SK-N-SH treated with all-trans-retinoic acid at 6 μM for 48 hours (cell line): ENCODE measurements around the gene NDUFAF2.

Experiments
- ATAC-seq: fragments of 200-7000 bp; cut with Tn5 transposase; 3 replicates; pipeline ENCODE4 v1.9.1; 2020; ENCODE audit warnings: mild to moderate bottlenecking, moderate library complexity
- ARNTL ChIP-seq: fragments of 450-650 bp; formaldehyde crosslinking; IDR thresholded peaks from 2 replicates; pipeline ENCODE4 v1.5.0; 2020; ENCODE audit warnings: low read depth, mild to moderate bottlenecking, moderate library complexity, borderline replicate concordance
- BACH2 ChIP-seq: fragments of 250-450 bp; sonication (Bioruptor Pico); IDR thresholded peaks from 2 replicates; pipeline ENCODE4 v1.9.0; 2021; ENCODE audit warnings: mild to moderate bottlenecking, borderline replicate concordance
- CREB5 ChIP-seq: fragments of 250-450 bp; sonication (Bioruptor Pico); IDR thresholded peaks from 2 replicates; pipeline ENCODE4 v1.5.1; 2020; ENCODE audit warnings: low read depth, mild to moderate bottlenecking, moderate library complexity
- CSDC2 ChIP-seq: fragments of 250-450 bp; sonication (Bioruptor Pico); IDR thresholded peaks from 2 replicates; pipeline ENCODE4 v1.5.0; 2020; ENCODE audit warnings: mild to moderate bottlenecking, moderate library complexity
- CSRNP3 ChIP-seq: fragments of 250-450 bp; sonication (Bioruptor Pico); IDR thresholded peaks from 2 replicates; pipeline ENCODE4 v1.5.1; 2021; ENCODE audit warnings: mild to moderate bottlenecking, moderate library complexity
- ESRRG ChIP-seq: fragments of 250-450 bp; sonication (Bioruptor Pico); IDR thresholded peaks from 2 replicates; pipeline ENCODE4 v1.6.1; 2021; ENCODE audit warnings: mild to moderate bottlenecking
- GLIS3 ChIP-seq: fragments of 250-450 bp; sonication (Bioruptor Pico); IDR thresholded peaks from 2 replicates; pipeline ENCODE4 v1.5.0; 2020; ENCODE audit warnings: mild to moderate bottlenecking, moderate library complexity
- ISL1 ChIP-seq: fragments of 250-450 bp; sonication (Bioruptor Pico); IDR thresholded peaks from 2 replicates; pipeline ENCODE4 v2.1.2; 2022; ENCODE audit warnings: mild to moderate bottlenecking, moderate library complexity
- OSR1 ChIP-seq: fragments of 250-450 bp; sonication (Bioruptor Pico); IDR thresholded peaks from 2 replicates; pipeline ENCODE4 v1.8.0; 2022; ENCODE audit warnings: moderate library complexity, mild to moderate bottlenecking, inconsistent platforms
- PATZ1 ChIP-seq: fragments of 250-450 bp; sonication (Bioruptor Pico); IDR thresholded peaks from 2 replicates; pipeline ENCODE4 v1.8.0; 2020; ENCODE audit warnings: mild to moderate bottlenecking, moderate library complexity, borderline replicate concordance
- POU6F1 ChIP-seq: fragments of 250-450 bp; sonication (Bioruptor Pico); IDR thresholded peaks from 2 replicates; pipeline ENCODE4 v1.8.0; 2021; ENCODE audit warnings: low read depth, mild to moderate bottlenecking, moderate library complexity, borderline replicate concordance
- PPARA ChIP-seq: fragments of 250-450 bp; sonication (Bioruptor Pico); IDR thresholded peaks from 2 replicates; pipeline ENCODE4 v1.5.0; 2020; ENCODE audit warnings: mild to moderate bottlenecking, borderline replicate concordance
- RARB ChIP-seq: fragments of 250-450 bp; sonication (Bioruptor Pico); IDR thresholded peaks from 2 replicates; pipeline ENCODE4 v1.8.0; 2021; ENCODE audit warnings: mild to moderate bottlenecking, moderate library complexity
- SNAI2 ChIP-seq: fragments of 250-450 bp; sonication (Bioruptor Pico); IDR thresholded peaks from 2 replicates; pipeline ENCODE4 v1.5.0; 2020; ENCODE audit warnings: mild to moderate bottlenecking, moderate library complexity
- TCF4 ChIP-seq: fragments of 250-450 bp; sonication (Bioruptor Pico); IDR thresholded peaks from 2 replicates; pipeline ENCODE4 v1.8.0; 2021; ENCODE audit warnings: mild to moderate bottlenecking, moderate library complexity, borderline replicate concordance
- TSHZ2 ChIP-seq: fragments of 250-450 bp; sonication (Bioruptor Pico); IDR thresholded peaks from 2 replicates; pipeline ENCODE4 v1.5.0; 2020; ENCODE audit warnings: mild to moderate bottlenecking, moderate library complexity
- ZC3H10 ChIP-seq: fragments of 250-450 bp; sonication (Bioruptor Pico); IDR thresholded peaks from 2 replicates; pipeline ENCODE4 v1.5.1; 2021; ENCODE audit warnings: mild to moderate bottlenecking, moderate library complexity
- ZFP3 ChIP-seq: fragments of 250-450 bp; sonication (Bioruptor Pico); IDR thresholded peaks from 2 replicates; pipeline ENCODE4 v1.5.0; 2020; ENCODE audit warnings: mild to moderate bottlenecking, moderate library complexity
- ZFP30 ChIP-seq: fragments of 450-650 bp; formaldehyde crosslinking; IDR thresholded peaks from 2 replicates; pipeline ENCODE4 v1.5.0; 2022; ENCODE audit warnings: mild to moderate bottlenecking, moderate library complexity
- ZNF70 ChIP-seq: fragments of 450-650 bp; formaldehyde crosslinking; IDR thresholded peaks from 2 replicates; pipeline ENCODE4 v1.5.0; 2020; ENCODE audit warnings: mild to moderate bottlenecking, moderate library complexity

The NDUFAF2 gene

GRCh38 chr5:61023131-61023530 is 78.1 kb downstream of the NDUFAF2 start:
- ATAC-seq = no peak
- TF ChIP-seq CREB5 (CRISPR knock-in tag) = no peak
- TF ChIP-seq CSRNP3 = no peak
- TF ChIP-seq RARB (CRISPR knock-in tag) = no peak
- no peak for TF ChIP-seq PATZ1 (CRISPR knock-in tag)
- TF ChIP-seq CSDC2 (CRISPR knock-in tag) = no peak
- TF ChIP-seq ZC3H10 = no peak
- no peak for TF ChIP-seq ZNF70
- TF ChIP-seq ZFP3 (CRISPR knock-in tag) = no peak
- TF ChIP-seq GLIS3 = no peak
- TF ChIP-seq ESRRG (CRISPR knock-in tag) = no peak
- TF ChIP-seq ZFP30 (CRISPR knock-in tag) = no peak
- no peak for TF ChIP-seq ARNTL (CRISPR knock-in tag)
- TF ChIP-seq PPARA (CRISPR knock-in tag) = no peak

- TF ChIP-seq PATZ1 (CRISPR knock-in tag) (peak; percentile 40; the same call in 1 of the 2 replicates), ZFP30 (CRISPR knock-in tag) (no peak), SNAI2 (CRISPR knock-in tag) (no peak), TSHZ2 (CRISPR knock-in tag) (peak; percentile 61; the same call in 1 of the 2 replicates), POU6F1 (no peak), OSR1 (CRISPR knock-in tag) (no peak), TCF4 (peak; percentile 29; the same call in 1 of the 2 replicates), ARNTL (CRISPR knock-in tag) (no peak), CSDC2 (CRISPR knock-in tag) (no peak), ISL1 (CRISPR knock-in tag) (0 out of 2 replicates have a peak, but pooled peaks have one; percentile 20), CREB5 (CRISPR knock-in tag) (no peak), BACH2 (CRISPR knock-in tag) (no peak), PPARA (CRISPR knock-in tag) (no peak), CSRNP3 (no peak)
- TF ChIP-seq, all 23 proteins: peak for 4
- peak; percentile 32; the same call in 1 of the 3 replicates for ATAC-seq
Measured at GRCh38 chr5:61026004-61026403, 81.0 kb downstream of the NDUFAF2 start.
